Body of pancreas (tissue), 4 donors: Measurements from ENCODE around the gene CRTAC1.

Experiments
- POLR2A ChIP-seq, 3 donors: fragments of 450-650 bp; IDR thresholded peaks; one replicate each; pipeline ENCODE4 v1.6.1; 2016; ENCODE audit warnings: antibody characterized with exemption in 3 of 3, mild to moderate bottlenecking in 2 of 3
- TF ChIP-seq, protein P1 (sequence below), 7 experiments: fragments of 450-650 bp in 4 of 7; fragments of 200-600 bp in 3 of 7; sonication (generic) in 3 of 7; IDR thresholded peaks; one replicate each; pipeline ENCODE4 v1.5.1; 2016 to 2019; ENCODE audit warnings: antibody characterized with exemption in 7 of 7

DNA sequence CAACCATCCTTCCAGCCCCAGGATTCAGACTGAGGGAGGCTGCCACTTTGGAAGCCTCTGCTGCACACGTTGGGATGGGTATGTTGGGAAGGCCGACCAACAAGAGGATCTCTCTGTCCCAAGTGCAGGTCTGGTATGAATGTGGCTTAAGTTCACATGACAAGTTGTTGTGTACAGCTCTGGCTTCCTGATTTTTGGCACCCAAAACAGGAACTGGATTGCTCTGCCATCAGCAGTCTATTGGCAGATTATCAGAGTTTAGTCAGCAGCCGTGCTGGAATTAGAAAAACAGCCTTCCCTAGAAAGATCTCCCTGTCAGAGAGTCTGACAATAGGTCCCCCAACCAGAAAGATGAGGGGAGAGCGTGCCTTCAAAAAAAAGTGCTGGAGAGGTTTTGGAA is 113.8 kb downstream of the CRTAC1 start:
- TF ChIP-seq, protein P1, sequence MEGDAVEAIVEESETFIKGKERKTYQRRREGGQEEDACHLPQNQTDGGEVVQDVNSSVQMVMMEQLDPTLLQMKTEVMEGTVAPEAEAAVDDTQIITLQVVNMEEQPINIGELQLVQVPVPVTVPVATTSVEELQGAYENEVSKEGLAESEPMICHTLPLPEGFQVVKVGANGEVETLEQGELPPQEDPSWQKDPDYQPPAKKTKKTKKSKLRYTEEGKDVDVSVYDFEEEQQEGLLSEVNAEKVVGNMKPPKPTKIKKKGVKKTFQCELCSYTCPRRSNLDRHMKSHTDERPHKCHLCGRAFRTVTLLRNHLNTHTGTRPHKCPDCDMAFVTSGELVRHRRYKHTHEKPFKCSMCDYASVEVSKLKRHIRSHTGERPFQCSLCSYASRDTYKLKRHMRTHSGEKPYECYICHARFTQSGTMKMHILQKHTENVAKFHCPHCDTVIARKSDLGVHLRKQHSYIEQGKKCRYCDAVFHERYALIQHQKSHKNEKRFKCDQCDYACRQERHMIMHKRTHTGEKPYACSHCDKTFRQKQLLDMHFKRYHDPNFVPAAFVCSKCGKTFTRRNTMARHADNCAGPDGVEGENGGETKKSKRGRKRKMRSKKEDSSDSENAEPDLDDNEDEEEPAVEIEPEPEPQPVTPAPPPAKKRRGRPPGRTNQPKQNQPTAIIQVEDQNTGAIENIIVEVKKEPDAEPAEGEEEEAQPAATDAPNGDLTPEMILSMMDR (IDR thresholded peaks at IDR 0.05), result no peak
- no peak for TF ChIP-seq POLR2A (IDR thresholded peaks at IDR 0.05)
